Upper lobe of left lung (tissue), 6 donors: Measurements from ENCODE around the gene COL23A1. TPM values are rescaled to one million over a fixed set of nuclear protein-coding genes. Genes with fewer than 3 reads are reported as not detected.
A peak's percentile ranks its signal among the peaks of the same experiment; 100 is the strongest.

ENCODE experiments used
- ATAC-seq, 2 donors: fragments of 200-7000 bp; cut with Tn5 transposase; one replicate each; pipeline ENCODE4 v1.9.1; 2022; ENCODE audit warnings: mild to moderate bottlenecking in 2 of 2, moderate library complexity in 2 of 2; ENCODE audit not compliant: low FRiP score in 2 of 2
- DNase-seq, 2 donors: peaks; one replicate each; pipeline ENCODE4 v3.0.0-alpha.2; 2019 to 2020
- H3K27ac ChIP-seq, 4 donors: fragments of 200-600 bp; sonication (generic); one replicate each; pipeline ENCODE4 v1.5.1; 2016 to 2019
- H3K27me3 ChIP-seq, 4 donors: fragments of 200-600 bp; sonication (generic); one replicate each; pipeline ENCODE4 v1.5.1; 2017 to 2019
- H3K36me3 ChIP-seq, 4 donors: fragments of 200-600 bp; sonication (generic); one replicate each; pipeline ENCODE4 v1.5.1; 2016 to 2019
- H3K4me1 ChIP-seq, 4 donors: fragments of 200-600 bp; sonication (generic); one replicate each; pipeline ENCODE4 v1.5.1; 2018 to 2019
- H3K4me3 ChIP-seq, 4 donors: fragments of 200-600 bp; sonication (generic); one replicate each; pipeline ENCODE4 v1.5.1; 2017 to 2019; ENCODE audit warnings: mild to moderate bottlenecking in 2 of 4, moderate library complexity in 1 of 4
- H3K9me3 ChIP-seq, 4 donors: fragments of 200-600 bp; sonication (generic); one replicate each; pipeline ENCODE4 v1.5.1; 2018 to 2019
- EP300 ChIP-seq, 4 donors: sonication (generic); formaldehyde crosslinking; IDR thresholded peaks; one replicate each; pipeline ENCODE4 v1.5.1; 2017; ENCODE audit warnings: antibody characterized with exemption in 4 of 4, control low read depth in 2 of 4
- POLR2A ChIP-seq, 4 donors: fragments of 450-650 bp; IDR thresholded peaks; one replicate each; pipeline ENCODE4 v1.5.1; 2016 to 2017; ENCODE audit warnings: antibody characterized with exemption in 4 of 4, mild to moderate bottlenecking in 2 of 4
- POLR2AphosphoS5 ChIP-seq, 2 donors: sonication (generic); formaldehyde crosslinking; IDR thresholded peaks; one replicate each; pipeline ENCODE4 v1.5.1; 2017; ENCODE audit warnings: antibody characterized with exemption in 2 of 2
- WGBS, 2 donors: methylation state at CpG; one replicate each; pipeline ENCODE4 v1.1.5; 2017 to 2018; 5-methylcytosine and 5-hydroxymethylcytosine counted together
- total RNA-seq, 6 donors: library from RNA; depleted of rRNA in 4 of 6; stranded (reverse); fragments of >200 nt in 4 of 6; gene quantifications; one replicate each; pipeline versions ENCODE4 v1.1.0 to v1.2.1, GENCODE V29; 2016 to 2021
- TF ChIP-seq, protein P1 (sequence below), 6 experiments: fragments of 450-650 bp in 4 of 6; fragments of 200-600 bp in 2 of 6; sonication (generic) in 2 of 6; IDR thresholded peaks; one replicate each; pipeline ENCODE4 v1.5.1; 2016 to 2019; ENCODE audit warnings: antibody characterized with exemption in 6 of 6
- donor health status: DM: no; HTN: no; CAD: no; lungs with moderate emphysema.
- donor health status: DM: no; HTN: yes; CAD: no; lungs with severe emphysema.

Gene COL23A1
- total RNA-seq, 6 donors from 2014 or later, result 0.61 to 3.1 (median 1.5) TPM

- Histone ChIP-seq H3K27ac (peak overlapping the region in 3 of 4 donors; percentile 1 to 74 (median 35)), H3K27me3 (no peaks in the 10 kb centered on the region), H3K4me3 (no peak overlapping the region), H3K9me3 (no peaks in the 10 kb centered on the region), H3K36me3 (no peaks in the 10 kb centered on the region), H3K4me1 (peaks cover 0 to 13% (median 7%) of the 10 kb centered on the region in 4 donors)
- TF ChIP-seq, protein P1, sequence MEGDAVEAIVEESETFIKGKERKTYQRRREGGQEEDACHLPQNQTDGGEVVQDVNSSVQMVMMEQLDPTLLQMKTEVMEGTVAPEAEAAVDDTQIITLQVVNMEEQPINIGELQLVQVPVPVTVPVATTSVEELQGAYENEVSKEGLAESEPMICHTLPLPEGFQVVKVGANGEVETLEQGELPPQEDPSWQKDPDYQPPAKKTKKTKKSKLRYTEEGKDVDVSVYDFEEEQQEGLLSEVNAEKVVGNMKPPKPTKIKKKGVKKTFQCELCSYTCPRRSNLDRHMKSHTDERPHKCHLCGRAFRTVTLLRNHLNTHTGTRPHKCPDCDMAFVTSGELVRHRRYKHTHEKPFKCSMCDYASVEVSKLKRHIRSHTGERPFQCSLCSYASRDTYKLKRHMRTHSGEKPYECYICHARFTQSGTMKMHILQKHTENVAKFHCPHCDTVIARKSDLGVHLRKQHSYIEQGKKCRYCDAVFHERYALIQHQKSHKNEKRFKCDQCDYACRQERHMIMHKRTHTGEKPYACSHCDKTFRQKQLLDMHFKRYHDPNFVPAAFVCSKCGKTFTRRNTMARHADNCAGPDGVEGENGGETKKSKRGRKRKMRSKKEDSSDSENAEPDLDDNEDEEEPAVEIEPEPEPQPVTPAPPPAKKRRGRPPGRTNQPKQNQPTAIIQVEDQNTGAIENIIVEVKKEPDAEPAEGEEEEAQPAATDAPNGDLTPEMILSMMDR (IDR thresholded peaks at IDR 0.05), result no peak
- TF ChIP-seq EP300 (IDR thresholded peaks at IDR 0.05), result no peak
- no peak for TF ChIP-seq POLR2AphosphoS5 (IDR thresholded peaks at IDR 0.05)
- no peak for TF ChIP-seq POLR2A (IDR thresholded peaks at IDR 0.05)
- ATAC-seq (no peak), DNase-seq (no peak)
- WGBS, 2 donors, result 60 to 68% methylated on average over 5 to 10 of the region's 10 CpGs
These were observed 161.1 kb downstream of the COL23A1 start for GRCh38 chr5:178429156-178429468.

- H3K4me1 ChIP-seq, result peaks cover 0 to 13% (median 7%) of the 10 kb centered on the region in 4 donors
- DNase-seq (peak in 1 of 2 donors; percentile 74), ATAC-seq (no peak)
- peak overlapping the region; percentile 1 to 74 (median 34) for H3K27ac ChIP-seq
- no peaks in the 10 kb centered on the region for H3K36me3 ChIP-seq
- H3K4me3 ChIP-seq, result no peak overlapping the region
- no peaks in the 10 kb centered on the region for H3K9me3 ChIP-seq
- 55 to 80% methylated on average over 12 to 20 of the region's 20 CpGs for WGBS, 2 donors
- TF ChIP-seq POLR2AphosphoS5 (IDR thresholded peaks at IDR 0.05) (peak in 1 of 2 donors; percentile 6), EP300 (IDR thresholded peaks at IDR 0.05) (no peak)
- TF ChIP-seq, protein P1 (IDR thresholded peaks at IDR 0.05), result no peak
- no peaks in the 10 kb centered on the region for H3K27me3 ChIP-seq
These were observed 161.6 kb downstream of the COL23A1 start for GRCh38 chr5:178428341-178429155.

DNA sequence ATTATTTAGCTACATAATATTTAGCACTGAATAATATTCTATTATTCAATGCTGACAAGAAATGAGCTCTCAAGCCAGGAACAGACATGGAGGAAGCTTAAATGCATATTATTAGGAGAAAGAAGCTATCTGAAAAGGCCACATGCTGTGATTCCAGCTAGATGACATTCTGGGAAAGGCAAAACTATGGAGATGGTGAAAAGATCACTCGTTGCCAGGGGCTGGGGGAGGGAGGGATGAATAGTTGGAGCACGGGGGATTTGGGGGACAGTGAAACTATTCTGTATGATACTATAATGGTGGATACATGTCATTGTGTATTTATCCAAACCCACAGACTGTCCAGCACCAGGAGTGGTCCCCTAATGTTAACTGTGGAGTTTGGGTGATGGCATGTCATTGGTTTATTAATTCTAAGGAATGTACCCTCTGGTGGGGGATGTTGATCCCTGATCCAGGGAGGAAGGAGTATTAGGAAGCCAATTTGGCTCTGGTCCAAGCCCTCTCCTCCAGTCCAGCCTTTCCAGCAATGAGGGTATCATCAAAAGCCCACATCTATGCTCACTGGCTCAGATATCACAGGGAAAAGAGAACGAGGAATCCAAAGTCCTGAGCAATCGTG lies 162.5 kb downstream of the COL23A1 start:
- 78 to 79% methylated on average over 4 of the region's 4 CpGs for WGBS, 2 donors
- peak overlapping the region in 2 of 4 donors; percentile 34 to 43 for H3K27ac ChIP-seq
- TF ChIP-seq EP300 (IDR thresholded peaks at IDR 0.05), result no peak
- no peak for TF ChIP-seq POLR2AphosphoS5 (IDR thresholded peaks at IDR 0.05)
- TF ChIP-seq, protein P1 (IDR thresholded peaks at IDR 0.05), result no peak
- TF ChIP-seq POLR2A (IDR thresholded peaks at IDR 0.05), result no peak
- H3K4me3 ChIP-seq, result no peak overlapping the region
- no peaks in the 10 kb centered on the region for H3K27me3 ChIP-seq
- H3K9me3 ChIP-seq, result no peaks in the 10 kb centered on the region
- ATAC-seq, result no peak
- H3K36me3 ChIP-seq, result no peaks in the 10 kb centered on the region
- H3K4me1 ChIP-seq, result peaks cover 0 to 13% (median 7%) of the 10 kb centered on the region in 4 donors
- no peak for DNase-seq

DNA sequence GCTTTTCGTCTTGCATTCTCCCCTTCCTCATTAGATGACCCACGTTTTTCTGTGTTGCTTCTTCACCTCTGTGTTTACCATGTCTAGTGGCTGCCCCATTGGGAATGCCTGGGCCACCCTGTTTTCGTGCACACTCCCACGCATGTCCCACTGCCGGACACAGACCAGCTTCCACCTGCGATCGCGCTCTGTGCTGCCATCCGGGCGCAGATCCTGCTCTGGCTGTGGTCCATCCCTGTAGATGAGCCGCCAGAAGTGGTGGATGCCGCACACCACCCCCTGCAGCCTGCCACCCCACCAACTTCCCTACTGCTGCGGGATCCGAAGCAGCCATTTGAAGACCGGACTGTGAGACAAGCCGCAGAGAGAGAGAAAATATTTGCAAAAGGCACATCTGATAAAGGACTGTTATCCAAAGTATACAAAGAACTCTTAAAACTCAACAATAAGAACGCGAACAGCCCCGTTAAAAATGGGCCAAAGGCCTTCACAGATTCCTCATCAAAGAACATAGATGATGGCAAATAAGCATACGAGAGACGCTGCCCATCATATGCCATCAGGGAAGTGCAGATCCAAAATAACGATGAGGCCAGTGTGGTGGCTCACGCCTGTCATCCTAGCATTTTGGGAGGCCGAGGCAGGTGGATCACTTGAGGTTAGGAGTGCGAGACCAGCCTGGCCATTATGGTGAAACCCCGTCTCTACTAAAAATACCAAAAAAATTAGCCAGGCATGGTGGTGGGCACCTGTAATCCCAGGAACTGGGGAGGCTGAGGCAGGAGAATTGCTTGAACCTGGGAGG lies 163.7 kb downstream of the COL23A1 start:
- H3K4me3 ChIP-seq, result no peak overlapping the region
- no peak for ATAC-seq
- WGBS, 2 donors, result 86 to 87% methylated on average over 25 to 26 of the region's 26 CpGs
- TF ChIP-seq POLR2AphosphoS5 (IDR thresholded peaks at IDR 0.05) (no peak), EP300 (IDR thresholded peaks at IDR 0.05) (no peak)
- TF ChIP-seq, protein P1 (IDR thresholded peaks at IDR 0.05), result no peak
- no peaks in the 10 kb centered on the region for H3K36me3 ChIP-seq
- no peaks in the 10 kb centered on the region for H3K9me3 ChIP-seq
- DNase-seq, result peak in 1 of 2 donors; percentile 61
- H3K4me1 ChIP-seq, result peaks cover 0 to 13% (median 5%) of the 10 kb centered on the region in 4 donors
- no peak overlapping the region for H3K27ac ChIP-seq
- no peaks in the 10 kb centered on the region for H3K27me3 ChIP-seq
